ENCODE measurements around the gene FAM241B. TPM values are rescaled to one million over a fixed set of nuclear protein-coding genes. Genes with fewer than 3 reads are reported as not detected.

The FAM241B gene
- total RNA-seq, 8 experiments from 2014 or later, result 0.51 to 59.5 (median 24.5) TPM

DNA sequence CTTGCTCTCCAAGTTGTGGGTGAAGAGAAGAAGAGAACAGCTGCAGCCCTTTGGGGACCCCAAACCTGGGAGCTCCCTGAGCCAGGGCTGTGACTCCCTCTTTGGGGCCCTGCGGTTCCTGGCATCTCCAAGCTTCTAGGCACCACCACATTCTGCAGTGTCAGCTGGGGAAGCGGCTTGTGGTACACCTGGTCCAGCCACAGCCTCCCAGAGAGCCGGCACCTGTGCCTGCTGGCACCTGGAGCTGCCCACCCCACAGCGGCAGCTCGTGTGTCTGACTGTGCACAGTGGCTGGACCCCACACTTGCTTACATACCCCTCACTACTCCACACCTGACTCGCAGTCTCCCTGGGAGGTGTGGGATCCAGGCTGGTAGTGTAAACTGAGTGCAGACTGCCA, 23.5 kb downstream of the FAM241B start:
- Histone ChIP-seq H3K4me1 (replicated peaks in 1 of 2) (peaks cover 39 to 57% of the 10 kb centered on the region in 2 donors), H3K27ac (no peak overlapping the region), H3K4me3 (no peak overlapping the region)
- 60 to 100% (median 67%) methylated on average over 1 to 2 of the region's 6 CpGs; no CpG with 5 or more reads in 5 of the 10 experiments for WGBS, 10 experiments
- ATAC-seq (replicated peaks in 6 of 8), result no peak
- in situ Hi-C loops (cut with MboI; ENCODE audit: low pct_unique_long_range_greater_than_20kb in 2 of 9, low sequenced_read_pairs in 9 of 9, unreplicated experiment in 9 of 9), result loop anchor here in 1 of 9 experiments (10.0 kb wide), 1 partner anchor 61 kb away; no protein-coding TSS in a partner anchor

DNA sequence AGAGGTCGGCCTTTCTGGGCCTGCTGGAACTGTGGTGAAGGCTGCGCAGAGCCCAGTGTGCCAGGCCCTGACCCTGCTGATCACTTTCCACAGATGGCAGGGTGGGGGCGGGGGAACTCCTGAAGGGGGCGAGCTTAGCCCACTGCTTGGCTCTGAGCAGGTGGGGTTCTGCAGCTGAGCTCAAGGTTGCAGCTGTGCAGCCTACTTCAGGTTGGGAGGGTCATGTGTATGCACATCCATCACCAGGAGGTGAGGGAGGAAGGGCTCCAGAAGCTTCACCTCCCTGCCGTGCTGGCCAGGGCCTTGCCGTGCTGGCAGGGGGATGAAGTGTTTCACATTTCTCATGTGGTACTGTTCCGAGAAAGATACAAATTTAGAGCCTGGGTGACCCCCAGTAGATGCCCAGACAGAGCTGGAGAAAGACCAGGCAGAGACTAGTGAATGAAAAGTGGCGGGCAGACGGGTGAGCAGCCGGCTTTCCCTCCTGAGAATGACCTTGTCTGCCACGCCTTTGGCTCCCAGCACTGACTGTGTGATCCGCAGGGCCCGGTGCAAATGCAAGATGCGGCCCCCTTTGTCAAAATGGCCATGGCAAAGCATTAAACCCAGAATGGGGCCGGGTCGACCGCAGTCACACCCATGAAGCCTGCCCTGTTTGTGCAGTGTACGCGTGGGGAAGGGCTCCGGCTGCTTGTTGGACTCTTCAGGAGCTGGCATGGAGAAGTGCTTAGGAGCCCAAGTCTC, 25.2 kb downstream of the FAM241B start:
- Histone ChIP-seq H3K4me3 (no peak overlapping the region), H3K27ac (peak overlapping the region in 1 of 2 donors; percentile 50), H3K4me1 (replicated peaks in 1 of 2) (peaks cover 39 to 49% of the 10 kb centered on the region in 2 donors)
- peak in 5 of 8 experiments; percentile 52 to 81 (median 68) for ATAC-seq (replicated peaks in 6 of 8)
- 20 to 100% (median 86%) methylated on average over 1 to 9 of the region's 20 CpGs; no CpG with 5 or more reads in 6 of the 10 experiments for WGBS, 10 experiments
- in situ Hi-C loops (cut with MboI; ENCODE audit: low pct_unique_long_range_greater_than_20kb in 2 of 9, low sequenced_read_pairs in 9 of 9, unreplicated experiment in 9 of 9), result loop anchor here in 1 of 9 experiments (10.0 kb wide), 1 partner anchor 60 kb away; no protein-coding TSS in a partner anchor

DNA sequence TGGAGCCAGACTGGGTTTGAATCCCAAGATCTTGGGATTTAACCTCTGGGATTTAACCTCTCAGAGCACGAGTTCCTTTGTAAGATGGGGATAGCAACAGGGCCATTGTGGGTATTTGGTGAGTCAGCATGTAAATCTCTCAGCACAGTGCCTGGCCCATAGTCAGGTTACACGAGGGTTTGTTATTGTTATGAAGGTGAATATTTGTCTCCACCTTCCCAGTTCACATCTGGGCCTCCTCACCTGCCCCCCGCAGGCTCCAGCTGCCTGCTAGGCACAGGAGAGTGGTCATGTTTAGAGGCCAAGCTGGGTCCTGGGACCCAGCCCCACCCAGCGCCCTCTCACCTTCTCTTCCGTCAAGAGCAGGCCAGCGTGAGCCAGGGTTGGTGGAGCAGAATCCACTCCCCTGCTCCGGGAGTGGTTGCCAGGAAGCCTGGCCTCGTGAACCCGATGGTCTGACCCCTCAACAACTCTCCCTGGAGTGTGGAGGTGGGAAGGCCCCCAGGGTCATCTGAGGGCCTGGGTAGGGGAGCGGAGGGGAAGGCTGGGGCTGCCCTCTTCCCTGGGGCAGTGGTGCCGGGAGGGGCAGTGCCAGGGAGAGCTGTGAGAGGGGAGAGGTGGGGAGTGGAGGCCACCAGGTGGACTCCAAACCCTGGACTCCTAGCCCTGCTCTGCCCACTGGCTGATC, 26.0 kb downstream of the FAM241B start:
- Histone ChIP-seq H3K4me1 (replicated peaks in 1 of 2) (peaks cover 39 to 42% of the 10 kb centered on the region in 2 donors), H3K4me3 (no peak overlapping the region), H3K27ac (no peak overlapping the region)
- 40 to 67% methylated on average over 1 of the region's 11 CpGs; no CpG with 5 or more reads in 8 of the 10 experiments for WGBS, 10 experiments
- in situ Hi-C loops (cut with MboI; ENCODE audit: low pct_unique_long_range_greater_than_20kb in 2 of 9, low sequenced_read_pairs in 9 of 9, unreplicated experiment in 9 of 9), result loop anchor here in 1 of 9 experiments (10.0 kb wide), 1 partner anchor 59 kb away; no protein-coding TSS in a partner anchor
- peak in 7 of 8 experiments; percentile 5 to 70 (median 15) for ATAC-seq (replicated peaks in 6 of 8)

DNA sequence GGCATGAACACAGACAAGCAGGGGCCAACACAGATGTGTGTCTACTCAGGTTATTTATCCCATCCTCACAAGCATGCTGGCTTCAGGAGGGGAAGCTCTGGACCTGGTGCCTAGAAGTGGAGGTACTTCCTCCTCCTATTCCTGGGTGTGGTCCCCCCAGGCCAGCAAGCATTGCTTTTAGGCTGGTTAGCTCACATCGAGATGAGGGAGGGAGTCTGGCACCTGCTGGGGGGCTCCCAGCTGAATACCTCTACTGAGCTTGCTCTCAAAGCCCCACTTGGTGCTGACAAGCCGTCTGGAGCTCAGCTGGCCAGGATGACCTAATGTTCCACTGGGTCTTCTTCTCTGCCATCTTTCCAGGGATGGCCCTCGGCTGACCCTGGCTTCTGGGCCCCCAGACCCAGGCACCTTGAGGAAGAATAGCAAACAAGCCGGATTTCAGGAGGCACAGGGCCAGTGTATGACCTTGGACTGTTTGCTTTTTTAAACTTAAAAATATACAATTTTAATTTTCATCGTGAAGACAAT, 26.8 kb downstream of the FAM241B start:
- peak in 5 of 8 experiments; percentile 9 to 70 (median 29) for ATAC-seq (replicated peaks in 6 of 8)
- Histone ChIP-seq H3K4me3 (no peak overlapping the region), H3K4me1 (replicated peaks in 1 of 2) (peaks cover 36 to 38% of the 10 kb centered on the region in 2 donors), H3K27ac (no peak overlapping the region)
- 0 to 58% (median 44%) methylated on average over 1 to 3 of the region's 5 CpGs; no CpG with 5 or more reads in 5 of the 10 experiments for WGBS, 10 experiments
- in situ Hi-C loops (cut with MboI; ENCODE audit: low pct_unique_long_range_greater_than_20kb in 2 of 9, low sequenced_read_pairs in 9 of 9, unreplicated experiment in 9 of 9), result loop anchor here in 1 of 9 experiments (10.0 kb wide), 1 partner anchor 58 kb away; no protein-coding TSS in a partner anchor

DNA sequence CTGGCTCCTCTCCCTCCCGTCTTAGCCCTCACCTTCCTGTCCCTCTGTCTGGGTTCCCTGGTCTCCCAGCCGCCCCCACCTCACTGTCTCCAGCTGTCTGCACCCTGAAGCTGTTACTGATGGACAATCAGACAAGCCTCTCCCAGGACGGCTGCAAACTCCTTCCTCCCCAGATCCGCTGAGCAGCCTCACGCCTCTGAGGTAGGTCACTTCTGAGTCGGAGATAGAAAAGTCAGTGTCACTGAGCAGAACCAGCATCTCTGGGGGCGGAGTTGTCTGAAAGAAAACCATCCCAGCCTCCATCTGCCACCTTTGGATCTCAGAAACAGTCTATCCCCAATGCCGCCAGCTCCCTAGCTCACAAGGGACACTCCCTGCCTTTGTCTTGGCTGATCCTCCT, 27.4 kb downstream of the FAM241B start:
- WGBS, 10 experiments, result 0 to 100% (median 71%) methylated on average over 1 to 6 of the region's 8 CpGs; no CpG with 5 or more reads in 5 of the 10 experiments
- in situ Hi-C loops (cut with MboI; ENCODE audit: low pct_unique_long_range_greater_than_20kb in 2 of 9, low sequenced_read_pairs in 9 of 9, unreplicated experiment in 9 of 9), result loop anchor here in 1 of 9 experiments (10.0 kb wide), 1 partner anchor 57 kb away; no protein-coding TSS in a partner anchor
- ATAC-seq (replicated peaks in 6 of 8), result peak in 4 of 8 experiments; percentile 21 to 66 (median 62)
- H3K4me3 ChIP-seq, result no peak overlapping the region
- H3K27ac ChIP-seq, result no peak overlapping the region
- peaks cover 34 to 35% of the 10 kb centered on the region in 2 donors for H3K4me1 ChIP-seq (replicated peaks in 1 of 2)

DNA sequence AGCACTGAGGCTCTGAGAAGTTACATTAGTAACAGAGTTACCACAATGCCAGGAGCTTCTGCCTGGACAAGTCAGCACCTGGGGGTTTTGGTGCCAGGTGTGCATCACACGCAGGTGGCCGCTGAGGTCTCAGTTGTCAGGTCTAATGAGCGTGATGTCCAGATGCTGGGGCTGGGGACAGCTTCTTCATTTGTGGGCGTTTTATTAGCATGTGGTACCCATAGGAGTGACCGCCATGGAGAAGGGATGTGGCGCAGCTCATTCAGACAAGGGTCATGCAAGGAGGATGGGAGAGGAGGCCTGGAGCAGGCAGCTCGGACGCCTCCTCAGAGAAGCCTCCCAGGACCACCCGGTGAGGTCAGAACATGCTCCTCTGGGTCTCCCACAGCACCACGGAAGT, 27.8 kb downstream of the FAM241B start:
- peaks cover 34 to 35% of the 10 kb centered on the region in 2 donors for H3K4me1 ChIP-seq (replicated peaks in 1 of 2)
- H3K4me3 ChIP-seq, result no peak overlapping the region
- no peak for ATAC-seq (replicated peaks in 6 of 8)
- H3K27ac ChIP-seq, result no peak overlapping the region
- 54 to 100% (median 93%) methylated on average over 2 to 4 of the region's 10 CpGs; no CpG with 5 or more reads in 4 of the 10 experiments for WGBS, 10 experiments
- in situ Hi-C loops (cut with MboI; ENCODE audit: low pct_unique_long_range_greater_than_20kb in 2 of 9, low sequenced_read_pairs in 9 of 9, unreplicated experiment in 9 of 9), result loop anchor here in 1 of 9 experiments (10.0 kb wide), 1 partner anchor 57 kb away; no protein-coding TSS in a partner anchor

DNA sequence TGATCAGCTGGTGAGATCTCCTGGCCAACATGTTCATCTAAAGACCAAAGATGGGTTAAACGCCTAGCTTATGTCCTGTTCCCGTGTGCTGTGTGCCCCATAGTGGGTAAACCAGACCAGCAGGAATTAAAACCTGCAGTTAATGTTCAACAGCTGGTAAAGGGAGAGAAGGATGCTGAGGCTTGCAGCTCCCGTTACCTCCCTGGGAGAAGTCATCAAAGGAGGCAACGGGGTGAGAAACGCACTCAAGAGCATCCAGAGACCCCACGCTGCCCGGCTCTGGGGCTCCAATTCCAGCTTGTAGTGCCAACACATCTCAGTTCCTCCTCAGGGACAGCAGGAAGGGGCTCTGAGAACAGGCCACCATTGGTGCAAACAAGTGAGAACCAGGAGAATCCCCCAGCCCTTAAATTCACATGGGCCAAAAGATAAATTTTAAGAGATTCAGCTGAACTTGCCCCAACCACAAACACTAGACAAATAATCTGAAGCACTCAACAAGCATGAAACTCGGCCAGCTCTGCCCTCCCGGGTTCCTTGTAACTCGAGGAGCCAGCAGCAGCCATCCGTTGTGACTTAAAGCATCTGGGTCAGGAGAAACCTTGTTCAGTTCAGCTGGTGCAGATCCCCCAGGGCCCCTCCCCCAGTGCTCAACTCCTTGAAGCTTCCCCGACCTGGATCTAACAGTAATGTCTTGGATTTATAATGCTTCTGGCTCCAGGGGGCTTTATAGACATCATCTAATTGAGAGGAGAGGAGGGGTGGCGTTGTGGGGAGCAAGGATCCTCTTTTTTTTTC, 29.4 kb downstream of the FAM241B start:
- ATAC-seq (replicated peaks in 6 of 8), result no peak
- H3K27ac ChIP-seq, result no peak overlapping the region
- peaks cover 30 to 35% of the 10 kb centered on the region in 2 donors for H3K4me1 ChIP-seq (replicated peaks in 1 of 2)
- WGBS, 10 experiments, result 8 to 100% (median 63%) methylated on average over 1 to 7 of the region's 13 CpGs; no CpG with 5 or more reads in 2 of the 10 experiments
- H3K4me3 ChIP-seq, result no peak overlapping the region
- in situ Hi-C loops (cut with MboI; ENCODE audit: low pct_unique_long_range_greater_than_20kb in 2 of 9, low sequenced_read_pairs in 9 of 9, unreplicated experiment in 9 of 9), result loop anchor here in 1 of 9 experiments (10.0 kb wide), 1 partner anchor 55 kb away; no protein-coding TSS in a partner anchor

- peaks cover 29 to 31% of the 10 kb centered on the region in 2 donors for H3K4me1 ChIP-seq (replicated peaks in 1 of 2)
- ATAC-seq (replicated peaks in 6 of 8), result no peak
- in situ Hi-C loops (cut with MboI; ENCODE audit: low pct_unique_long_range_greater_than_20kb in 2 of 9, low sequenced_read_pairs in 9 of 9, unreplicated experiment in 9 of 9), result no loop called here
- 21 to 100% (median 69%) methylated on average over 1 to 4 of the region's 6 CpGs; no CpG with 5 or more reads in 2 of the 10 experiments for WGBS, 10 experiments
- H3K4me3 ChIP-seq, result no peak overlapping the region
- no peak overlapping the region for H3K27ac ChIP-seq
Measured at GRCh38 chr10:69660296-69660695, 30.2 kb downstream of the FAM241B start.

GRCh38 chr10:69661414-69662172, 31.5 kb downstream of the FAM241B start:
- Histone ChIP-seq H3K4me1 (replicated peaks in 1 of 2) (peaks cover 25 to 27% of the 10 kb centered on the region in 2 donors), H3K4me3 (no peak overlapping the region), H3K27ac (no peak overlapping the region)
- in situ Hi-C loops (cut with MboI; ENCODE audit: low pct_unique_long_range_greater_than_20kb in 2 of 9, low sequenced_read_pairs in 9 of 9, unreplicated experiment in 9 of 9), result no loop called here
- WGBS, 10 experiments, result 0 to 100% (median 68%) methylated on average over 1 to 2 of the region's 4 CpGs; no CpG with 5 or more reads in 4 of the 10 experiments
- no peak for ATAC-seq (replicated peaks in 6 of 8)

DNA sequence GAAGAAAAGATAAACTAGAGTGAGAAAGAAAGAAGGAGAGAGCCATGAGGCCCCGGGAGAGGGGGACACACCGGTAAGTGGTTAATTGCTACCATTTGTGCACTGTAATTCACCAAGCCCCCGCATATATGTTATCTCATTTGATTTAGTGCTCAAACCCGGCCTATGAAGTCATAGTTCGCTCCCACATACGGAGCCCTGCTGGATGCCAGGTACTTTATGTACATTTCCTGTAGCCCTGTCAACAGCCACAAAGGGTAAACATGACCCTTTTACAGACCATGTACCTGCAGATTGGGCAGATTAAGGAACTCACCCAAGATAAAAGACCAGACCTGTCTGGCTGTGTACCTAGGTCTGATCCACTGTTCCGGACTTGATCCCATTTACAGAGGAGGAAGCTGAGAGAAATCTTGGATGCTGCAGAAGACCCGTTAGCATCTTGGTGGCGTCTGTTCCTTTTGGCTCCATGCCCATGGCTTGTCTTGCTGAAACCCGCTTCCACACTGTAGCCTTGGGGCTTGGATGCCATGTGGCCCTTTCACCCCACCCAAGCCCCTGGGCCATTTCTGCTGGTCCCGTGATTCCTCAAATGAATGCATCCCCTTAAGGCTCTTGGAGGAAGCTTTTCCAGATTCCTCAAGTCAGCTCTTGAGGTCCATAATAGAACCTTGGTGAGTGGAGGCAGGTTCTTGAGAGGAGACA, 32.3 kb downstream of the FAM241B start:
- Histone ChIP-seq H3K4me3 (no peak overlapping the region), H3K27ac (no peak overlapping the region), H3K4me1 (replicated peaks in 1 of 2) (peaks cover 18 to 26% of the 10 kb centered on the region in 2 donors)
- ATAC-seq (replicated peaks in 6 of 8), result peak in 3 of 8 experiments; percentile 23 to 58 (median 26)
- 10 to 100% (median 52%) methylated on average over 2 to 7 of the region's 11 CpGs; no CpG with 5 or more reads in 1 of the 10 experiments for WGBS, 10 experiments
- in situ Hi-C loops (cut with MboI; ENCODE audit: low pct_unique_long_range_greater_than_20kb in 2 of 9, low sequenced_read_pairs in 9 of 9, unreplicated experiment in 9 of 9), result no loop called here

DNA sequence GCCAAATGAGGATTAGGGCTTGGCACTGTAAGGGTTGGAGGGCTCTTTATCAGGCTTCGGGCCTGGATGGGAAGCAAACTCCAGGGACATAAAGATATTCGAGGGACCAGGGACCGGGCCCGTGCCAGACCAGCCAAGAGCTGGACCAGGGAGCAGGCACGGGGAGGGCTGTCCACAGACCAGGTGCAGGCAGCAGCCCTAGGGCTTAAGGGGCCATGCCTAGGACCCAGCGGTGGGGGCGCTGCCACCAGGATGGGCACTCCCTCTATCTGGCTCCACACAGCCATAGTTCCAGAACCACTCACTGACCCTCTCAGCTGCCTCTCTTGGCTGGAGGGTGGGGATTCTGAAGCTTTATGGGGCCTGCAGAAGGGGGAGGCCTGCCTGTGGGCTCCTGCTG, 32.9 kb downstream of the FAM241B start:
- Histone ChIP-seq H3K27ac (no peak overlapping the region), H3K4me1 (replicated peaks in 1 of 2) (peaks cover 17 to 24% of the 10 kb centered on the region in 2 donors), H3K4me3 (no peak overlapping the region)
- WGBS, 10 experiments, result 35 to 100% (median 84%) methylated on average over 1 to 7 of the region's 7 CpGs; no CpG with 5 or more reads in 5 of the 10 experiments
- in situ Hi-C loops (cut with MboI; ENCODE audit: low pct_unique_long_range_greater_than_20kb in 2 of 9, low sequenced_read_pairs in 9 of 9, unreplicated experiment in 9 of 9), result no loop called here
- peak in 2 of 8 experiments; percentile 26 to 27 for ATAC-seq (replicated peaks in 6 of 8)

All from motor neuron (in vitro differentiated cells).